ENCODE measurements around the gene SPEF2. TPM values are rescaled to one million over a fixed set of nuclear protein-coding genes. Genes with fewer than 3 reads are reported as not detected.

The SPEF2 gene
- total RNA-seq, 1 experiment from 2014 or later: 0.15 TPM

- CTCF ChIA-PET: no interaction called here
- Mint-ChIP-seq H3K27me3 (ENCODE audit: low read depth) (peaks cover 94% of the 10 kb centered on the region), H3K36me3 (no peaks in the 10 kb centered on the region), H3K4me3 (no peak overlapping the region), H3K9me3 (no peaks in the 10 kb centered on the region), H3K27ac (no peak overlapping the region), H3K4me1 (peaks cover 2% of the 10 kb centered on the region; the same call in 1 of the 2 replicates)
- TF ChIP-seq ZNF232 (CRISPR knock-in tag; IDR thresholded peaks at IDR 0.05) (no peak), MXD4 (CRISPR knock-in tag; IDR thresholded peaks at IDR 0.05; ENCODE audit: borderline replicate concordance) (no peak), ZNF121 (CRISPR knock-in tag; IDR thresholded peaks at IDR 0.05) (no peak), GRHL2 (CRISPR knock-in tag; IDR thresholded peaks at IDR 0.05; ENCODE audit: insufficient replicate concordance, severe bottlenecking) (no peak), PRDM15 (CRISPR knock-in tag; IDR thresholded peaks at IDR 0.05) (no peak), E2F5 (CRISPR knock-in tag; IDR thresholded peaks at IDR 0.05) (no peak), ZSCAN18 (CRISPR knock-in tag; IDR thresholded peaks at IDR 0.05) (no peak), NR1H2 (CRISPR knock-in tag; IDR thresholded peaks at IDR 0.05) (no peak), GABPB1 (CRISPR knock-in tag; IDR thresholded peaks at IDR 0.05) (no peak), ZNF532 (CRISPR knock-in tag; IDR thresholded peaks at IDR 0.05; ENCODE audit: borderline replicate concordance) (no peak), HMGXB4 (CRISPR knock-in tag; IDR thresholded peaks at IDR 0.05) (no peak), MYBL2 (CRISPR knock-in tag; IDR thresholded peaks at IDR 0.05) (no peak), ATF1 (CRISPR knock-in tag; IDR thresholded peaks at IDR 0.05) (no peak), ERG (CRISPR knock-in tag; IDR thresholded peaks at IDR 0.05) (no peak), ZBTB21 (CRISPR knock-in tag; IDR thresholded peaks at IDR 0.05; ENCODE audit: borderline replicate concordance) (no peak), GTF2I (CRISPR knock-in tag; conservative IDR thresholded peaks at IDR 0.05) (no peak), IRF2 (CRISPR knock-in tag; IDR thresholded peaks at IDR 0.05; ENCODE audit: borderline replicate concordance, low read depth) (no peak), NR3C1 (CRISPR knock-in tag; conservative IDR thresholded peaks at IDR 0.05; ENCODE audit: low read depth) (no peak), SP1 (CRISPR knock-in tag; conservative IDR thresholded peaks at IDR 0.05) (no peak), CBFB (CRISPR knock-in tag; IDR thresholded peaks at IDR 0.05; ENCODE audit: low read depth) (no peak)
- POLR2A ChIA-PET: no interaction called here
- no peak for ATAC-seq
- no peak for DNase-seq (ENCODE audit: low spot score)
Observed at GRCh38 chr5:35762368-35762767, 144.7 kb downstream of the SPEF2 start.
